ENCODE data around the gene CTSG. TPM values are rescaled to one million over a fixed set of nuclear protein-coding genes. Genes with fewer than 3 reads are reported as not detected.

The CTSG gene
- total RNA-seq, 1 experiment from 2014 or later, result not detected

GRCh38 chr14:24613241-24613640 is 37.2 kb upstream of the CTSG start:
- Histone ChIP-seq H3K56ac (ENCODE audit: insufficient read length, low read depth, low read length) (no peak overlapping the region), H3K79me2 (ENCODE audit: insufficient read depth, low read length) (no peaks in the 10 kb centered on the region), H2AFZ (ENCODE audit: low read length) (no peak overlapping the region), H3K14ac (ENCODE audit: insufficient read depth, low read length) (no peak overlapping the region), H3K4me2 (ENCODE audit: insufficient read depth, insufficient read length, low read length) (no peak overlapping the region), H2BK120ac (ENCODE audit: low read depth, low read length, poor library complexity, severe bottlenecking) (no peak overlapping the region), H4K91ac (ENCODE audit: insufficient read length, low read depth, low read length) (no peak overlapping the region), H4K8ac (replicated peaks; ENCODE audit: insufficient read length, low read depth, low read length) (no peak overlapping the region), H3K4ac (ENCODE audit: low read depth, low read length) (no peak overlapping the region), H3T11ph (ENCODE audit: low read length) (no peak overlapping the region), H3K9me3 (ENCODE audit: control insufficient read depth, low read depth, low read length) (no peaks in the 10 kb centered on the region), H3K27me3 (ENCODE audit: insufficient read depth, low read length) (no peaks in the 10 kb centered on the region), H3K9ac (ENCODE audit: extremely low read depth, insufficient read length, low read length) (no peak overlapping the region), H2BK5ac (ENCODE audit: insufficient read length, low read length) (no peak overlapping the region), H3K23ac (ENCODE audit: insufficient read length, low read depth, low read length) (no peak overlapping the region), H2BK20ac (ENCODE audit: low read depth, low read length, poor library complexity, severe bottlenecking) (no peak overlapping the region), H2BK12ac (ENCODE audit: insufficient read length, low read depth, low read length) (no peak overlapping the region), H3K18ac (ENCODE audit: insufficient read length, low read depth, low read length) (no peak overlapping the region), H3K79me1 (ENCODE audit: insufficient read depth, low read depth, low read length, poor library complexity, severe bottlenecking) (no peaks in the 10 kb centered on the region), H2BK15ac (ENCODE audit: low read depth, low read length) (no peak overlapping the region), H3K27ac (ENCODE audit: insufficient read length, low read depth, low read length) (no peak overlapping the region), H4K5ac (ENCODE audit: insufficient read length, low read depth, low read length) (no peak overlapping the region), H3K23me2 (ENCODE audit: insufficient read length, low read depth, low read length, poor library complexity, severe bottlenecking) (no peaks in the 10 kb centered on the region), H4K20me1 (ENCODE audit: control insufficient read depth, insufficient read depth, insufficient read length) (no peaks in the 10 kb centered on the region), H3K4me1 (ENCODE audit: insufficient read depth, low read length) (no peaks in the 10 kb centered on the region; the same call in 1 of the 2 replicates), H2AK5ac (ENCODE audit: insufficient read length, low read length) (no peak overlapping the region)
- WGBS (ENCODE audit: extremely low coverage, insufficient read length, low lambda C conversion rate), result no CpG with 5 or more reads among the region's 1 CpG
- H3K36me3 Mint-ChIP-seq (ENCODE audit: insufficient read depth in 1 of 3, low read depth in 3 of 3), result peaks cover 0 to 49% (median 0%) of the 10 kb centered on the region in 3 experiments; a peak in 2 of 7 replicates
- H3K4me1 Mint-ChIP-seq, result no peaks in the 10 kb centered on the region
- peaks cover 0 to 94% of the 10 kb centered on the region in 2 experiments; a peak in 3 of 5 replicates for H3K9me3 Mint-ChIP-seq
- H3K27ac Mint-ChIP-seq, result peak overlapping the region in 1 of 3 experiments; percentile 86; a peak in 1 of 7 replicates
- TF ChIP-seq, protein P1, sequence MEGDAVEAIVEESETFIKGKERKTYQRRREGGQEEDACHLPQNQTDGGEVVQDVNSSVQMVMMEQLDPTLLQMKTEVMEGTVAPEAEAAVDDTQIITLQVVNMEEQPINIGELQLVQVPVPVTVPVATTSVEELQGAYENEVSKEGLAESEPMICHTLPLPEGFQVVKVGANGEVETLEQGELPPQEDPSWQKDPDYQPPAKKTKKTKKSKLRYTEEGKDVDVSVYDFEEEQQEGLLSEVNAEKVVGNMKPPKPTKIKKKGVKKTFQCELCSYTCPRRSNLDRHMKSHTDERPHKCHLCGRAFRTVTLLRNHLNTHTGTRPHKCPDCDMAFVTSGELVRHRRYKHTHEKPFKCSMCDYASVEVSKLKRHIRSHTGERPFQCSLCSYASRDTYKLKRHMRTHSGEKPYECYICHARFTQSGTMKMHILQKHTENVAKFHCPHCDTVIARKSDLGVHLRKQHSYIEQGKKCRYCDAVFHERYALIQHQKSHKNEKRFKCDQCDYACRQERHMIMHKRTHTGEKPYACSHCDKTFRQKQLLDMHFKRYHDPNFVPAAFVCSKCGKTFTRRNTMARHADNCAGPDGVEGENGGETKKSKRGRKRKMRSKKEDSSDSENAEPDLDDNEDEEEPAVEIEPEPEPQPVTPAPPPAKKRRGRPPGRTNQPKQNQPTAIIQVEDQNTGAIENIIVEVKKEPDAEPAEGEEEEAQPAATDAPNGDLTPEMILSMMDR (conservative IDR thresholded peaks at IDR 0.05), result no peak
- no peak for DNase-seq
- peaks cover 2% of the 10 kb centered on the region for H3K27me3 Mint-ChIP-seq (ENCODE audit: low read depth)
- no peak overlapping the region for H3K4me3 Mint-ChIP-seq

All from H9 (cell line).